Breast epithelium (tissue), 3 donors: ENCODE measurements around the gene MAD1L1.

Experiments used
- CTCF ChIP-seq, 3 donors: fragments of 450-650 bp; IDR thresholded peaks; one replicate each; pipeline ENCODE4 v1.5.1; 2016 to 2017; ENCODE audit warnings: antibody characterized with exemption in 3 of 3, mild to moderate bottlenecking in 3 of 3, moderate library complexity in 3 of 3
- POLR2A ChIP-seq: fragments of 450-650 bp; IDR thresholded peaks from one replicate; pipeline ENCODE4 v1.6.1; 2016; ENCODE audit warnings: antibody characterized with exemption, mild to moderate bottlenecking, moderate library complexity
- POLR2AphosphoS5 ChIP-seq, 3 donors: sonication (generic); formaldehyde crosslinking; IDR thresholded peaks; one replicate each; pipeline ENCODE4 v1.6.1; 2017; ENCODE audit warnings: antibody characterized with exemption in 3 of 3

- no peak for TF ChIP-seq CTCF (IDR thresholded peaks at IDR 0.05)
- TF ChIP-seq POLR2AphosphoS5 (IDR thresholded peaks at IDR 0.05): no peak
- no peak for TF ChIP-seq POLR2A
These were observed 295.5 kb downstream of the MAD1L1 start for GRCh38 chr7:1937252-1937605.
